ENCODE results near the gene MINPP1. TPM values are rescaled to one million over a fixed set of nuclear protein-coding genes. Genes with fewer than 3 reads are reported as not detected.
A peak's percentile ranks its signal among the peaks of the same experiment; 100 is the strongest.

Gene MINPP1
- total and polyA plus RNA-seq, 2 experiments from 2014 or later, result 21.7 to 24.0 TPM

DNA sequence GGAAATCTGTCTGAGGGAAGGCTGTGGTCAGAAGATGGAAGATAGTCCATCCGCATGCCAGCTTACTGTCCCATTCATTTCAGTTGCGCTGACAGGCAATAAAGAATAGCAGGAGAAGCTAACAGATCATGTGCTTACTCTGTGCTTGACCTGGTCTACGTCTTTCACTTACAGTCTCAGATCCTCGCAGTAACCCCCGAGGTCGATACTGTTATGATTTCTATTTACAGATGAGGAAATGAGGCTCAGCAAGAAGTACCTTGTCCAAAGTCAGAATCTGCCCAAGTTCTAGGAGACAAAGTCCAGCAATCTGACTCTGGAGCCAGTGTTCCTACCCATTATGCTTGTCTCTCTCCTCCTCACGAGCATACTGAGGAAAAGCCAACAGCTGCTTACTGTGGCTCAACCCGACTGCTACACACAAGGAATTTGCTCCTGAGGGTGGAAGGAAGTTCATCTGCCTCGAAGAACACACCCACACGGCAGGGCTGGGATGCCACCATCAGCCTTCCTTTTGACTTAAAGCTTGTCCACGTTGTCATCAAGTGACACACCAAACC is 74.2 kb downstream of the MINPP1 start:
- no peak overlapping the region for H3K27ac ChIP-seq
- no peaks in the 10 kb centered on the region for H3K27me3 ChIP-seq
- peaks cover 7% of the 10 kb centered on the region for H3K4me1 ChIP-seq (ENCODE audit: low read depth)
- no peak overlapping the region for H3K4me3 ChIP-seq
- DNase-seq (ENCODE audit: low read depth in 1 of 2, low spot score in 1 of 2), result peak in 1 of 2 donors; percentile 60
- H3K9me3 ChIP-seq (ENCODE audit: low read depth), result no peaks in the 10 kb centered on the region
- TF ChIP-seq CTCF (IDR thresholded peaks at IDR 0.05; ENCODE audit: low read depth, low read length), result no peak
- no peaks in the 10 kb centered on the region for H3K36me3 ChIP-seq

DNA sequence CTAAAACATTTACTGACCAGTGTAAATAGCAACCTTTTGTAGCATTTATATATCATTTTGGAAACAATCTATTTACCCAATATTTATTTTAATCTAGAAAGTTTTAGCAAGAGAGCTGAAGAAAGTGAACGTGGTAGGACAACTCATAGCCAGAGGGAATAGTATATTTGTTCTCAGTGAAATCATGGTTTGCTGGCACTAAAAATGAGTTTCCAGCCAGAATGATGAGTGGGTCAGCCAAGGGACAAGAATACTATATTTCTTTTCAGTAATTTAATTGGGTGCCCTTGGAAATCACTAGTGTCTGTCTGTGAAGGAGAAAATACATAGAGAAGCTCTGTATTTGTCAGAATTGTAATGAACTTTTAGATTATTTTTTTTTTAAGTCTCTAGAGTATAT is 74.9 kb downstream of the MINPP1 start:
- H3K4me3 ChIP-seq, result no peak overlapping the region
- H3K9me3 ChIP-seq (ENCODE audit: low read depth), result no peaks in the 10 kb centered on the region
- no peak for TF ChIP-seq CTCF (IDR thresholded peaks at IDR 0.05; ENCODE audit: low read depth, low read length)
- no peaks in the 10 kb centered on the region for H3K27me3 ChIP-seq
- no peaks in the 10 kb centered on the region for H3K36me3 ChIP-seq
- H3K27ac ChIP-seq, result no peak overlapping the region
- DNase-seq (ENCODE audit: low read depth in 1 of 2, low spot score in 1 of 2), result peak in 1 of 2 donors; percentile 18
- peaks cover 7% of the 10 kb centered on the region for H3K4me1 ChIP-seq (ENCODE audit: low read depth)

DNA sequence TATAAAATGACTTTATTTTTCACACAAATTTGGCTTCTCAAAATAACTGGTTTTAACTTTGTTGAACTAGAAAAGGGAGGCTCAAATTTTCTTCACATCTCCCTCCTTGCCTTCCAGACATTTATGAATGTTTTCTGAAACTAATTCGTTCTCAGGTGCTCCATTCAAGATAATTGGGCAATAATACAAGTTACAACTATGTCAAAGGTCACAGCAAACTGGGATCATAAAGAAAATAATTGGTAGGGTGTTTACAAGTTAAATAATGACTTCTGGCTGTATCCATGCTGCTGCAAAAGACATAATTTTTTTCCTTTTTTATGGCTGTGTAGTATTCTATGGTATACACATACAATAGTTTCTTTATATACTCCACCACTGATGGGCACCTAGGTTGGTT is 75.3 kb downstream of the MINPP1 start:
- H3K27me3 ChIP-seq, result no peaks in the 10 kb centered on the region
- TF ChIP-seq CTCF (IDR thresholded peaks at IDR 0.05; ENCODE audit: low read depth, low read length), result no peak
- no peak for DNase-seq (ENCODE audit: low read depth in 1 of 2, low spot score in 1 of 2)
- H3K4me3 ChIP-seq, result no peak overlapping the region
- no peak overlapping the region for H3K27ac ChIP-seq
- no peaks in the 10 kb centered on the region for H3K9me3 ChIP-seq (ENCODE audit: low read depth)
- H3K4me1 ChIP-seq (ENCODE audit: low read depth), result peaks cover 7% of the 10 kb centered on the region
- H3K36me3 ChIP-seq, result no peaks in the 10 kb centered on the region

DNA sequence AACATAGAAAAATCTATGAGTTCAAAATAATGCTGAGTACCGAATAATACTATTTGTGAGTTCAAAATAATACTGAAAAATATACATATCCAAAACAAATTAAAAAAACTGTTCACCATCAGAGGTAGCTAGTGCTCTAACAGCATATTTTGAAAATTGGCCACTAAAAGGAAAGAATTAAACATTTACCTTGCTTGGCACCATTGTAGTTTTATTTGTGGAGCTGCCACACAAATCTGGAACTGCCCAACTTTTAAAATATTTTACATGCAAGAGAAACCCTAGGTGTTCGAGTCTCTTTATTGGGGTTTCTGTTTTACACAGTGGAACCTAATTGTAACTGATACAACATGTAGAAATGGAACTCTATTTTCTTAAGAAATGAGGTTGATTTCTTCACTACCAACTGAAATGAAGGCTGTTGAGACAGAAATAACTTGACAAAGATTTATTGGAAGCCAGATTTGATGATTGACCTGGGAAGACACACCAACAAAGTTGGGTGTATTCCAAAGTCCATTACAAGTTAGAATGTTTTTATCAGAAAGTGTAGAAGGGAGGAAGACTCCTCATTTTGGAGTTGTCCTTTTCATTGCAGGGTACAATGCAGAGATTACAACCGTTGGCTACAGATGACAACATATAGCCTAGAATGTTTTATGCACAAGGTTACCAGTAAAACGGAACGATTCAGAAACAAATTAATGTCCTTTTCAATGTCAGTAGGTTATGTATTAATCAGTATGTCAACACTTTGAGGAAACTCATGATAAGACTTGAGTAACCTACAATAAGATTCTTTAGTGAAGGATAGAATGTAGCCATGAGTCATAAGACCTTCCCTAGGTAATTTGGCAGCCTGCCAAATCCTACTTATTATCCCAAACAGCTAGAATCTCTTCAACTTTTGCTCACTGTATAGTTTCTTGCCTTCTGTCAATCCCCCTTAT is 81.1 kb downstream of the MINPP1 start:
- Histone ChIP-seq H3K36me3 (no peaks in the 10 kb centered on the region), H3K9me3 (ENCODE audit: low read depth) (no peaks in the 10 kb centered on the region), H3K27me3 (no peaks in the 10 kb centered on the region), H3K4me3 (no peak overlapping the region), H3K4me1 (ENCODE audit: low read depth) (no peaks in the 10 kb centered on the region), H3K27ac (no peak overlapping the region)
- TF ChIP-seq CTCF (IDR thresholded peaks at IDR 0.05; ENCODE audit: low read depth, low read length), result no peak
- peak; percentile 50 to 77 for DNase-seq (ENCODE audit: low read depth in 1 of 2, low spot score in 1 of 2)

DNA sequence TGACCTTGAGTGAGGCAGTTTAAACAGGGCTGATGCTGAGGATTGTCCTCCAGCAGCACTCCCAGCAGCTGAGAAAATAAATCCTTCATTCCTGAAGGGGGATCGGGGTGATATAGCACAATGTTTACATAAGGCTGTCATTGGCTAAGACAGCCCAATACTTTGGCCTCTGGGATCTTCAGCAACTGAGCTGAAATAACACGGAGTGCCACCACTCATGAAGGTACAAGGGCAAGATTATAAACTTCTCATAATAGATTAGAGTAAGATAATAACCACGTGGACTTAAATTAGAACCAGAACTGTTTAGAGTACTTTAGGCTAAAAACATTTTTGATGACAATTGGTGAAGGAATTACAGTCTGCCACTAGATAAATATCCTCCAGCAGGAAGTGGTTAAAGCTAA is 85.0 kb downstream of the MINPP1 start:
- no peaks in the 10 kb centered on the region for H3K36me3 ChIP-seq
- H3K9me3 ChIP-seq (ENCODE audit: low read depth), result no peaks in the 10 kb centered on the region
- TF ChIP-seq CTCF (IDR thresholded peaks at IDR 0.05; ENCODE audit: low read depth, low read length), result no peak
- H3K27me3 ChIP-seq, result no peaks in the 10 kb centered on the region
- no peaks in the 10 kb centered on the region for H3K4me1 ChIP-seq (ENCODE audit: low read depth)
- H3K4me3 ChIP-seq, result no peak overlapping the region
- no peak for DNase-seq (ENCODE audit: low read depth in 1 of 2, low spot score in 1 of 2)
- H3K27ac ChIP-seq, result no peak overlapping the region

Data from cardiac muscle cell (in vitro differentiated cells and primary cell).